K562 (cell line): Measurements from ENCODE around the gene IMPA2. TPM values are rescaled to one million over a fixed set of nuclear protein-coding genes. Genes with fewer than 3 reads are reported as not detected.

ENCODE experiments used
- ATAC-seq: fragments of 200-7000 bp; cut with Tn5 transposase; 3 replicates; pipeline ENCODE4 v1.9.1; 2020; ENCODE audit warnings: moderate library complexity
- BruUV-seq: library from RNA; stranded (reverse); fragments of 400-500 nt; replicated peaks from 2 replicates; lab custom pipeline; 2021; lab: Mats Ljungman, UMichigan
- CTCF ChIA-PET: fragments of 300-600 bp; formaldehyde crosslinking; extraction: SDS; loops from one replicate; lab custom pipeline; 2021; ENCODE audit warnings: low intra/inter-chr PET ratio; lab: Yijun Ruan, JAX
- POLR2A ChIA-PET: fragments of 300-600, 350-650 bp; sonication (Branson Sonifier 250); formaldehyde crosslinking; extraction: SDS; loops from one replicate; lab custom pipeline; 2021; ENCODE audit warnings: antibody characterized with exemption, inconsistent platforms; lab: Yijun Ruan, JAX
- DNase-seq, 4 experiments: peaks; one replicate each; pipeline versions ENCODE4 v3.0.0 to v3.0.0-alpha.2; 2011 to 2018; ENCODE audit warnings: low spot score in 3 of 4, mixed read lengths in 3 of 4; ENCODE audit errors: extremely low read depth in 1 of 4
- FAIRE-seq: peaks from 2 replicates; lab custom pipeline; 2011; peaks lifted over from hg19 to GRCh38; lab: Jason Lieb, UNC
- H2AFZ ChIP-seq: 2 replicates; pipeline ENCODE4 v1.6.0; 2011; ENCODE audit warnings: low read depth, low read length, control low read depth, inconsistent platforms
- H3K27ac ChIP-seq: fragments of 200-600 bp; 3 replicates; pipeline ENCODE4 v1.8.0; 2011; ENCODE audit warnings: low read depth, mild to moderate bottlenecking, control low read depth, inconsistent platforms, low read length, moderate library complexity, mixed read lengths; ENCODE audit errors: extremely low read depth
- H3K27me3 ChIP-seq, 2 experiments: fragments of 300-600 bp in 1 of 2; 2 replicates in 1 of 2; 3 replicates in 1 of 2; pipeline versions ENCODE4 v1.6.0 to v1.8.0; 2011; ENCODE audit warnings: inconsistent platforms in 2 of 2, low read length in 2 of 2, mild to moderate bottlenecking in 1 of 2, mixed read lengths in 1 of 2, moderate library complexity in 1 of 2; ENCODE audit not compliant: control insufficient read depth in 2 of 2, insufficient read depth in 2 of 2
- H3K36me3 ChIP-seq: fragments of 300-600 bp; 3 replicates; pipeline ENCODE4 v1.8.0; 2011; ENCODE audit warnings: mild to moderate bottlenecking, low read length, inconsistent platforms; ENCODE audit not compliant: control insufficient read depth, insufficient read depth
- H3K4me1 ChIP-seq, 2 experiments: fragments of 200-600 bp in 1 of 2; replicated peaks in 1 of 2; 2 replicates in 1 of 2; 3 replicates in 1 of 2; pipeline versions ENCODE4 v1.5.1 to v1.8.0; 2011; ENCODE audit warnings: inconsistent platforms in 2 of 2, low read length in 2 of 2, mild to moderate bottlenecking in 1 of 2, mixed read lengths in 1 of 2, moderate library complexity in 1 of 2; ENCODE audit not compliant: control insufficient read depth in 2 of 2, insufficient read depth in 2 of 2
- H3K4me2 ChIP-seq: 2 replicates; pipeline ENCODE4 v1.6.1; 2011; ENCODE audit warnings: low read length, control low read depth, inconsistent platforms, mixed read lengths; ENCODE audit not compliant: insufficient read depth
- H3K4me3 ChIP-seq: fragments of 200-600 bp; sonication (generic), shearing (Covaris generic); 2 replicates; pipeline ENCODE4 v1.5.1; 2016; ENCODE audit warnings: control low read depth, inconsistent platforms
- H3K79me2 ChIP-seq: fragments of 200-600 bp; 3 replicates; pipeline ENCODE4 v1.8.0; 2011; ENCODE audit warnings: low read length, inconsistent platforms; ENCODE audit not compliant: control insufficient read depth, insufficient read depth
- H3K9ac ChIP-seq, 2 experiments: 2 replicates each; pipeline versions ENCODE4 v1.6.0 to v1.6.1; 2011; ENCODE audit warnings: low read depth in 2 of 2, low read length in 2 of 2, control low read depth in 1 of 2, inconsistent platforms in 1 of 2, mild to moderate bottlenecking in 1 of 2, mixed read lengths in 1 of 2; ENCODE audit not compliant: insufficient read depth in 1 of 2
- H3K9me1 ChIP-seq: one replicate; pipeline ENCODE4 v1.6.0; 2011; ENCODE audit warnings: inconsistent platforms, mild to moderate bottlenecking, low read length, moderate library complexity; ENCODE audit not compliant: control insufficient read depth, insufficient read depth
- H3K9me3 ChIP-seq: replicated peaks from 2 replicates; pipeline ENCODE4 v1.5.1; 2011; ENCODE audit warnings: low read depth, low read length, inconsistent platforms; ENCODE audit not compliant: control insufficient read depth, insufficient read depth
- H4K20me1 ChIP-seq: replicated peaks from 2 replicates; pipeline ENCODE4 v1.6.1; 2011; ENCODE audit warnings: low read length, inconsistent platforms, mixed read lengths; ENCODE audit not compliant: control insufficient read depth, insufficient read depth
- EZH2 ChIP-seq: IDR thresholded peaks from 2 replicates; pipeline ENCODE4 v1.6.1; 2012; ENCODE audit warnings: low read depth, mild to moderate bottlenecking, inconsistent platforms, low read length, borderline replicate concordance
- MEIS2 ChIP-seq: fragments of 450-650 bp; IDR thresholded peaks from 2 replicates; pipeline ENCODE4 v1.6.1; 2014; ENCODE audit warnings: mild to moderate bottlenecking; ENCODE audit not compliant: partially characterized antibody
- TBP ChIP-seq: optimal IDR thresholded peaks from 2 replicates; pipeline ENCODE3; 2011; ENCODE audit warnings: low read depth, low read length, improper control_type of control experiment
- ZNF140 ChIP-seq: fragments of 250-450 bp; sonication (Bioruptor Pico); IDR thresholded peaks from 2 replicates; pipeline ENCODE4 v1.8.0; 2021; ENCODE audit warnings: moderate library complexity, mild to moderate bottlenecking, inconsistent platforms
- WGBS: fragments of 100-300 bp; shearing (Covaris generic); methylation state at CpG from one replicate; pipeline ENCODE4 v1.1.6; 2016; ENCODE audit warnings: low coverage, mixed read lengths; ENCODE audit not compliant: insufficient coverage; ENCODE audit errors: missing lambda C conversion rate; 5-methylcytosine and 5-hydroxymethylcytosine counted together
- in situ Hi-C: fragments of 300-500 bp; cut with MboI; formaldehyde crosslinking; loops from 4 replicates; pipeline ENCODE4 v1.15.0; 2018; ENCODE audit warnings: inconsistent platforms, mixed read lengths
- intact Hi-C: fragments of 100-400 bp; cut with micrococcal nuclease; formaldehyde crosslinking; loops from 2 replicates; pipeline ENCODE4 v1.14.2; 2022
- polyA plus RNA-seq, 8 experiments: library from polyadenylated mRNA; depleted of rRNA in 4 of 8; stranded (reverse) in 5 of 8; unstranded in 3 of 8; fragments of >200 nt; fragmentation: Nextera tagmentation in 2 of 8; fragmentation: Illumina TruSeq in 1 of 8; extraction: Ambion mirVana in 2 of 8; extraction: Trizol in 1 of 8; gene quantifications; 2 replicates each; pipeline versions ENCODE4 v1.2.1 to v1.2.3, GENCODE V29; 2011 to 2014; ENCODE audit warnings: inconsistent platforms in 1 of 8, missing spikeins in 1 of 8
- total RNA-seq, 7 experiments: library from RNA; depleted of rRNA in 6 of 7; stranded (reverse); fragments of >200 nt in 6 of 7; fragmentation: Illumina TruSeq in 2 of 7; extraction: Trizol in 2 of 7; gene quantifications; 2 replicates each; pipeline versions ENCODE4 v1.2.1 to v1.2.3, GENCODE V29; 2011 to 2021; ENCODE audit warnings: low replicate concordance in 1 of 7
- TF ChIP-seq, protein P1 (sequence below), 2 experiments: IDR thresholded peaks in 1 of 2; conservative IDR thresholded peaks in 1 of 2; 2 replicates each; pipeline ENCODE4 v1.6.1; 2016; ENCODE audit warnings: low read depth in 2 of 2, mild to moderate bottlenecking in 1 of 2, missing compliant biosample characterization in 1 of 2, missing genetic modification characterization in 1 of 2, moderate library complexity in 1 of 2
- TF ChIP-seq, protein P2 (sequence below): fragments of 450-650 bp; IDR thresholded peaks from 2 replicates; pipeline ENCODE4 v1.6.1; 2016

IMPA2 gene
- total and polyA plus RNA-seq, 9 of the 15 experiments (the other 6 are each of a cell fraction or from before 2014, with no cell fraction given): 0.62 to 11.3 (median 5.7) TPM

DNA sequence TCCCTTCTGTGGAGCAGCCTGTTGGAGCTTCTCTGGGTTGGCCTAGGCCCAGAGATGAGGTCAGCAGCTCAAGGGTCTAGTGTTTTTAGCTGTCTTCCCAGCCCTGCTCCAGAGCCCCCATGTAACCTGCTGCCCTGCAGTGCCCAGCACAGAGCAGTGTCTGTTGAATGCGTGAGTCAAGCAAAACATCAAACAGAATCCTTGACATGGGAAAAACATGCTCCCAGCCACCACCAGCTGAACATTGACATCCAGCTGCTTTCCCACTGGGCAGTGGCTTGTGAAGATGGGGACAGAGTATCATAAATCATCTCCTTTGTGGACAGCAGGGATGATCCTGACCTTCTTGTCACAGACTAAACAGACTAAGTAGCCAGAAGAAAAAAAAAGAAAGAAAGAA is 22.6 kb downstream of the IMPA2 start:
- H3K79me2 ChIP-seq: no peaks in the 10 kb centered on the region
- no peaks in the 10 kb centered on the region for H3K27me3 ChIP-seq
- H2AFZ ChIP-seq: no peak overlapping the region
- ChIA-PET CTCF (no interaction called here), POLR2A (interaction anchor here (0.8 to 1.3 kb wide), 3 partner anchors 9 to 77 kb away, joined by 3 read pairs; no protein-coding TSS in a partner anchor)
- H3K4me2 ChIP-seq: no peak overlapping the region
- no peak overlapping the region for H3K4me3 ChIP-seq
- no peak for ATAC-seq
- DNase-seq: no peak
- H3K4me1 ChIP-seq: no peaks in the 10 kb centered on the region; a peak in 2 of 5 replicates
- no peak for FAIRE-seq
- intact Hi-C loops: no loop called here
- WGBS: 64% methylated on average over 1 of the region's 1 CpG
- no peaks in the 10 kb centered on the region for H3K9me1 ChIP-seq
- H4K20me1 ChIP-seq: no peaks in the 10 kb centered on the region
- BruUV-seq: no TSS peak
- H3K9me3 ChIP-seq: no peaks in the 10 kb centered on the region
- in situ Hi-C loops: no loop called here
- H3K27ac ChIP-seq: no peak overlapping the region
- H3K36me3 ChIP-seq: no peaks in the 10 kb centered on the region
- TF ChIP-seq MEIS2 (peak; percentile 55), EZH2 (no peak), TBP (no peak), ZNF140 (CRISPR knock-in tag) (no peak)
- TF ChIP-seq, protein P1, sequence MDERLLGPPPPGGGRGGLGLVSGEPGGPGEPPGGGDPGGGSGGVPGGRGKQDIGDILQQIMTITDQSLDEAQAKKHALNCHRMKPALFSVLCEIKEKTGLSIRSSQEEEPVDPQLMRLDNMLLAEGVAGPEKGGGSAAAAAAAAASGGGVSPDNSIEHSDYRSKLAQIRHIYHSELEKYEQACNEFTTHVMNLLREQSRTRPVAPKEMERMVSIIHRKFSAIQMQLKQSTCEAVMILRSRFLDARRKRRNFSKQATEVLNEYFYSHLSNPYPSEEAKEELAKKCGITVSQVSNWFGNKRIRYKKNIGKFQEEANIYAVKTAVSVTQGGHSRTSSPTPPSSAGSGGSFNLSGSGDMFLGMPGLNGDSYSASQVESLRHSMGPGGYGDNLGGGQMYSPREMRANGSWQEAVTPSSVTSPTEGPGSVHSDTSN (CRISPR knock-in tag; IDR thresholded peaks at IDR 0.05; ENCODE audit: low read depth): no peak
- TF ChIP-seq, protein P1 (tag; conservative IDR thresholded peaks at IDR 0.05; ENCODE audit: low read depth): peak; percentile 69
- TF ChIP-seq, protein P2, sequence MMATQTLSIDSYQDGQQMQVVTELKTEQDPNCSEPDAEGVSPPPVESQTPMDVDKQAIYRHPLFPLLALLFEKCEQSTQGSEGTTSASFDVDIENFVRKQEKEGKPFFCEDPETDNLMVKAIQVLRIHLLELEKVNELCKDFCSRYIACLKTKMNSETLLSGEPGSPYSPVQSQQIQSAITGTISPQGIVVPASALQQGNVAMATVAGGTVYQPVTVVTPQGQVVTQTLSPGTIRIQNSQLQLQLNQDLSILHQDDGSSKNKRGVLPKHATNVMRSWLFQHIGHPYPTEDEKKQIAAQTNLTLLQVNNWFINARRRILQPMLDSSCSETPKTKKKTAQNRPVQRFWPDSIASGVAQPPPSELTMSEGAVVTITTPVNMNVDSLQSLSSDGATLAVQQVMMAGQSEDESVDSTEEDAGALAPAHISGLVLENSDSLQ: peak; percentile 71
- H3K9ac ChIP-seq: no peak overlapping the region
